GM18508 (cell line): Measurements from ENCODE around the gene DOLK.

Experiments
- ATAC-seq: cut with Tn5 transposase; IDR thresholded peaks from one replicate; pipeline ENCODE4 v1.9.1; 2021; ENCODE audit warnings: moderate number of reproducible peaks; ENCODE audit not compliant: insufficient read depth, unreplicated experiment

The DOLK gene

GRCh38 chr9:128936171-128936865, 11.1 kb downstream of the DOLK start:
- ATAC-seq, result no peak

DNA sequence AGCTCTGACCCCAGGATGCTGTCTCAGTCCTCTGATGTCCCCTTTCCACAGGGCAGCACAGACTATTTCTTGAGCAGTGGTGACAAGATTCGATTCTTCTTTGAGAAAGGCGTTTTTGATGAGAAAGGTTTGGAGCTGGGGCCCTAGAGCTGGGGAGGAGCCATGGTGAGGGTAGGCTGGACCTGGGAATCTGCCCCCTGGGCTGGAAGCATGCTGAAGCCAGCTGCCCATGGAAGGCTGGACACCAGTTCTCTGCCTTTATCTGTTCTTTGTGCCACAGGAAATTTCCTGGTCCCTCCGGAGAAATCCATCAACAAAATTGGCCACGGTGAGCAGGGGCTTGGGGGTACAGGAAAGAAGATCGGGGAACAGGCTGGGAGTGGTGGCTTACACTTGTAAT, 13.7 kb downstream of the DOLK start:
- no peak for ATAC-seq

GRCh38 chr9:128929560-128929959, 17.8 kb downstream of the DOLK start:
- ATAC-seq, result no peak

GRCh38 chr9:128928624-128929023, 18.8 kb downstream of the DOLK start:
- no peak for ATAC-seq

GRCh38 chr9:128927731-128928411, 19.5 kb downstream of the DOLK start:
- ATAC-seq, result no peak

DNA sequence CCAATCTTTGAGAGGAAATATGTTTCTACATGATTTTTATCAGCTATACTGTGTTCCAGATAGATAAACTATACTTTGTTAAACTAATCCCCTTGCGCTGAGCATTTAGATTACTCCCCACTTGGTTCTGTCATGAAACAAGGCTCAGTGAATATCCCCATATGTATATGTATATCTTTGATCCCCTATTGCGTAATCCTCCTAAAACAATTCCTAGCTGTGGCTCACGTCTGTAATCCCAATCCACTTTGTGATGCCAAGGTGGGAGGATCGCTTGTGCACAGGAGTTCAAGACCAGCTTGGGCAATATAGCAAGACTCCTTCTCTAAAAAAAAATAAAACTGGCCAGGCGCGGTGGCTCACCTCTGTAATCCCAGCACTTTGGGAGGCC, 23.9 kb downstream of the DOLK start:
- no peak for ATAC-seq

DNA sequence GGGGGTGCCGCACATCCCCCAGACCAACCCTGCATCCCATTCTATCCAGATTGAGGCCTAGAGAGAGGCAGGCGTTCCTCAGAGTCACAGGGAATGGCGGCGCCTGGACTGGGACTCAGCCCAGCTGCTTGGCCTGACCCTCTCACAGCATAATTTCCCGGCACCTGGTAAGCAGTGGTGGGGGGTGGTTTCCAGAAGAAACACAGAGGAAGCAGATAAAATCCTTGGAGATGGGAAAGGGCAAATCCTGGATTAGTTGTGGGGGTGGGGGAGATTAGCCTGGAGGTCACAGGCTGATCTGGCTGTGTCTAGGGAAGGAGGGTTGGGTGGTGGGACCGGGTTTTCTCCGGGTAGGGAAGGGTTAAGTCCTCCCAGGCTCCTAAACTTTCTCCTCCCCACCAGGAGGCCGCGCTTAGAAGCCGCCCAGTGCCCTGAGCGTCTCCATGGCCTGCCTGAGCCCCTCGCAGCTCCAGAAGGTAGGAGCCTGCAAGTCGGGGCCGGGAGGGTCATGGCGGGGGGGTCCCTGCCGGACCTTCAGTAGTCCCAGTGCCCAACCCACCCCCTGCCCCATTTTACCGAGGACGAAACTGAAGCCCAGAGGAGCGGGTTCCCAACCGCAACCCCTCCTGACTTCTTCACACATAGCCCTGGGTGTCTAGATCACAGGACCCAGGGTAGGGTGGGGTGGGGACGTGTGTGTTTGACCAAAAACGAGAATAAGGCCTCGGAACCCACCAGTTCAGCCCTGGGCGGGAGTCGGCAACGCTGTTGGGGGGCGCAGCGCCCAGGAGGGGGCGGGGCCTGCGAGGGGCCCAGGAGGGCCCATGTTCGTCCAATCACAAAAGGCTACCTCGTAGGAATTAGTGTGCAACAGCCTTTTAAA, 25.3 kb downstream of the DOLK start:
- no peak for ATAC-seq

GRCh38 chr9:128920381-128921058, 26.9 kb downstream of the DOLK start, which contains the start of gene PHYHD1:
Gene PHYHD1, plus strand, starts transcription at chr9:128920982. Its CDS starts 1,342 bp downstream, at chr9:128922324.
- ATAC-seq, result no peak

DNA sequence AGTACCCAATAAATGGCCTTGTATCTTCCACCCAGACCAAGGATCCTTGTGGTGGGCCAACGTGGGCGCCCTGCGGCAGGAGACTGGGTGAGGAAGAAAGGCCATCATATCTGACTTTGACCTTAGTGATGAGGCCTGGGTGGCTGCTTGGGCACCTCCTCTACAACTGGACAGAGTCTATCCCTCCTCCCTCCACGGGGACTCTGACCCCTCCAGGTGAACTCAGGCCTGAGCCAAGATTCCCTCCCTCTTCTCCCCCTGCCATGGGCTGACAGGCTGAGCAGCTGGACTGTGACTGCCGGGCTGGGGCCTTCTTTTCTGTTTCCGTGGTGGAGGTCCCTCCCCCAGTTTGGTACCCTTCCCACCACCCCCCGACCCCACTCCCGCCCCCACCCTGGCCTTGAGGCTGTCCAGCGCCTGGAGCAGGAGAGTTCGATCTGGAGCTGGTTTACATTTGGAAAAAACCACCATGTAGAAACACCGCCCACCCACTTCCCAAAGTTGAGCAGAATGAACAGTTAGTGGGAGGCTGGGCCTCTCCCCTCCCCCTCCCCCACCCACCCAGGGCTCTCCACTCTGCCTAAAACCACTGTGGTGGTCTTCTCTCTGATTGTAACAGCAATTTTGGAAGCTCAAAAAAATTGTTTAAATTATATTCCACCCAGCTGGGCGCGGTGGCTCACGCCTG, 27.9 kb downstream of the DOLK start:
- no peak for ATAC-seq

GRCh38 chr9:128918921-128919320, 28.5 kb downstream of the DOLK start:
- ATAC-seq, result no peak

DNA sequence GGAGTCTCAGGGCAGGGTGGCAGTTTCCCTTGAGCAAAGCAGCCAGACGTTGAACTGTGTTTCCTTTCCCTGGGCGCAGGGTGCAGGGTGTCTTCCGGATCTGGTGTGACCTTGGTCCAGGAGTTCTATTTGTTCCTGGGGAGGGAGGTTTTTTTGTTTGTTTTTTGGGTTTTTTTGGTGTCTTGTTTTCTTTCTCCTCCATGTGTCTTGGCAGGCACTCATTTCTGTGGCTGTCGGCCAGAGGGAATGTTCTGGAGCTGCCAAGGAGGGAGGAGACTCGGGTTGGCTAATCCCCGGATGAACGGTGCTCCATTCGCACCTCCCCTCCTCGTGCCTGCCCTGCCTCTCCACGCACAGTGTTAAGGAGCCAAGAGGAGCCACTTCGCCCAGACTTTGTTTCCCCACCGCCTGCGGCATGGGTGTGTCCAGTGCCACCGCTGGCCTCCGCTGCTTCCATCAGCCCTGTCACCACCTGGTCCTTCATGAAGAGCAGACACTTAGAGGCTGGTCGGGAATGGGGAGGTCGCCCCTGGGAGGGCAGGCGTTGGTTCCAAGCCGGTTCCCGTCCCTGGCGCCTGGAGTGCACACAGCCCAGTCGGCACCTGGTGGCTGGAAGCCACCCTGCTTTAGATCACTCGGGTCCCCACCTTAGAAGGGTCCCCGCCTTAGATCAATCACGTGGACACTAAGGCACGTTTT, 30.1 kb downstream of the DOLK start:
- no peak for ATAC-seq

DNA sequence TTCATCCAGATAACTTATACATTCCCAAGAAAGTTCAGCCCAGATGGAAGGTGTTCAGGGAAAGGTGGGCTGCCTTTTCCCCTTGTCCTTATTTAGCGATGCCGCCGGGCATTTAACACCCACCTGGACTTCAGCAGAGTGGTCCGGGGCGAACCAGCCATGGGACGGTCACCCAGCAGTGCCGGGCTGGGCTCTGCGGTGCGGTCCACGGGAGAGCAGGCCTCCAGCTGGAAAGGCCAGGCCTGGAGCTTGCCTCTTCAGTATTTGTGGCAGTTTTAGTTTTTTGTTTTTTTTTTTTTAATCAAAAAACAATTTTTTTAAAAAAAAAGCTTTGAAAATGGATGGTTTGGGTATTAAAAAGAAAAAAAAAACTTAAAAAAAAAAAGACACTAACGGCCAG, 30.7 kb downstream of the DOLK start:
- no peak for ATAC-seq

DNA sequence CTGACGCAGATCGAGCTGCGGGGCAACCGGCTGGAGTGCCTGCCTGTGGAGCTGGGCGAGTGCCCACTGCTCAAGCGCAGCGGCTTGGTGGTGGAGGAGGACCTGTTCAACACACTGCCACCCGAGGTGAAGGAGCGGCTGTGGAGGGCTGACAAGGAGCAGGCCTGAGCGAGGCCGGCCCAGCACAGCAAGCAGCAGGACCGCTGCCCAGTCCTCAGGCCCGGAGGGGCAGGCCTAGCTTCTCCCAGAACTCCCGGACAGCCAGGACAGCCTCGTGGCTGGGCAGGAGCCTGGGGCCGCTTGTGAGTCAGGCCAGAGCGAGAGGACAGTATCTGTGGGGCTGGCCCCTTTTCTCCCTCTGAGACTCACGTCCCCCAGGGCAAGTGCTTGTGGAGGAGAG, 31.2 kb downstream of the DOLK start:
- no peak for ATAC-seq

GRCh38 chr9:128913995-128914772, 33.2 kb downstream of the DOLK start:
- no peak for ATAC-seq

- ATAC-seq, result no peak
These were observed 34.1 kb downstream of the DOLK start for GRCh38 chr9:128913048-128913900.

DNA sequence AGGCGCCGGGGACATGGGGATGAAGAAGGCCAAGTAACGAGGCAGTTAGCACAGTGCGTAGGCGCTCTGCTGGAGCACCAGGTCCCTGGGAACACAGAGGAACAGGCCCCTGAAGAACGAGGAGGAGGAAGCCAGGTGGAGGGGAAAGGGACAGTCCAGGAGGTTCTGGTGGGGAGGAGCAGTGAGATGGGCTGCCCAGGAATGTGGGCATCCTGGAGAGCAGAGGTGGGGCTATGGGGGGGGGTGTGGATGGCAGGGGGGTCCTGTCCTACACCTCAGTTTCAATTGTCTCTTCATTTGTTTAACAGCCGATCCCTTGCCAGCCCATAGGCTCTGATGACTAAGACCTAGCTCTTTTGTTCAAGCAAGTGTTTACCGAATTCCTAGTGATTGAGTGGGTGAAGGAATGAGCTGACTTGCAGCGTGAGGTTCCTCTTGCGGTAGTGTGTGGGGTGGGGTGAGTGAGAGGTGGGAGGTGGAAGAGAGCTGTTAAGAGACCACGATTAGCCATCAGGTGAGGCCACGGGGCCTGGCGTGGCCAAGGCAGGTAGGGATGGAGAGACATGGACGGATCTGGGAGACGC, 35.0 kb downstream of the DOLK start:
- no peak for ATAC-seq

GRCh38 chr9:128911529-128912035, 35.8 kb downstream of the DOLK start:
- no peak for ATAC-seq
